ENCODE data around the gene NLN.
A peak's percentile ranks its signal among the peaks of the same experiment; 100 is the strongest.

NLN gene

GRCh38 chr5:65721050-65721719, 820 bp upstream of the NLN start (continued):
- TF ChIP-seq ZNF518A (tag by site-specific recombination; conservative IDR thresholded peaks at IDR 0.05; ENCODE audit: low read depth) (no peak), BCL11A (tag by site-specific recombination; IDR thresholded peaks at IDR 0.05; ENCODE audit: low read depth) (no peak), ZNF792 (tag by site-specific recombination; IDR thresholded peaks at IDR 0.05) (no peak), IKZF3 (tag by site-specific recombination; IDR thresholded peaks at IDR 0.05) (peak; percentile 57; the same call in 1 of the 2 replicates), ZNF692 (tag by site-specific recombination; IDR thresholded peaks at IDR 0.05) (no peak), ZNF223 (tag by site-specific recombination; IDR thresholded peaks at IDR 0.05) (no peak), ZBTB20 (tag by site-specific recombination; IDR thresholded peaks at IDR 0.05) (0 out of 2 replicates have a peak, but pooled peaks have one; percentile 61), KLF8 (tag by site-specific recombination; IDR thresholded peaks at IDR 0.05) (no peak), SETDB1 (IDR thresholded peaks at IDR 0.05; ENCODE audit: insufficient read length, low read length) (no peak), ZNF112 (tag by site-specific recombination; IDR thresholded peaks at IDR 0.05) (no peak), ZBTB44 (tag by site-specific recombination; IDR thresholded peaks at IDR 0.05) (no peak), ZNF670 (tag by site-specific recombination; IDR thresholded peaks at IDR 0.05; ENCODE audit: low read depth) (no peak), ZNF302 (tag by site-specific recombination; IDR thresholded peaks at IDR 0.05; ENCODE audit: low read depth) (no peak), ZFP69B (tag by site-specific recombination; IDR thresholded peaks at IDR 0.05) (no peak; the same call in 1 of the 2 replicates)

- CTCF ChIA-PET = interaction anchor here (0.7 to 1.4 kb wide), 2 partner anchors 19 to 191 kb away, joined by 3 read pairs; no protein-coding TSS in a partner anchor
- Histone ChIP-seq H3K4me3 (ENCODE audit: low read depth, low read length) (peak overlapping the region; percentile 96), H3K9me3 (ENCODE audit: control insufficient read depth, insufficient read depth, low read depth, low read length) (no peaks in the 10 kb centered on the region), H3K27ac (ENCODE audit: extremely low read depth, low read depth, low read length) (peak overlapping the region; percentile 78), H3K4me1 (ENCODE audit: control insufficient read depth, insufficient read depth, low read length) (peaks cover 6% of the 10 kb centered on the region; the same call in 1 of the 2 replicates), H3K36me3 (ENCODE audit: control insufficient read depth in 2 of 2, insufficient read depth in 1 of 2, low read length in 2 of 2) (peaks cover 10 to 22% of the 10 kb centered on the region in 2 experiments; a peak in 2 of 3 replicates)
- POLR2A ChIA-PET = interaction anchor here (0.5 to 1.1 kb wide), 4 partner anchors 99 to 203 kb away, joined by 3 to 4 read pairs (median 3); partner anchors contain the start of genes CENPK, ERBIN, PPWD1 and TRIM23
- no peak for TF ChIP-seq ZNF518A (tag by site-specific recombination; conservative IDR thresholded peaks at IDR 0.05; ENCODE audit: low read depth)
- TF ChIP-seq ZNF513 (tag by site-specific recombination; IDR thresholded peaks at IDR 0.05) = no peak
- no peak for TF ChIP-seq ZNF155 (tag by site-specific recombination; IDR thresholded peaks at IDR 0.05)
- no peak for TF ChIP-seq GFI1B (tag by site-specific recombination; IDR thresholded peaks at IDR 0.05)
- no peak; the same call in 1 of the 2 replicates for TF ChIP-seq ZNF76 (tag by site-specific recombination; IDR thresholded peaks at IDR 0.05; ENCODE audit: borderline replicate concordance, low read depth)
- TF ChIP-seq ZNF830 (tag by site-specific recombination; IDR thresholded peaks at IDR 0.05; ENCODE audit: low read depth) = no peak
Observed at GRCh38 chr5:65722575-65723403, 784 bp downstream of the NLN start.
